Measurements from ENCODE around the gene ASCL3.
"Not testable (repeated sequence)": the region's sequence is repeated elsewhere in the genome, so short reads cannot be mapped to it uniquely, and the experiment has no call there.

Gene ASCL3

DNA sequence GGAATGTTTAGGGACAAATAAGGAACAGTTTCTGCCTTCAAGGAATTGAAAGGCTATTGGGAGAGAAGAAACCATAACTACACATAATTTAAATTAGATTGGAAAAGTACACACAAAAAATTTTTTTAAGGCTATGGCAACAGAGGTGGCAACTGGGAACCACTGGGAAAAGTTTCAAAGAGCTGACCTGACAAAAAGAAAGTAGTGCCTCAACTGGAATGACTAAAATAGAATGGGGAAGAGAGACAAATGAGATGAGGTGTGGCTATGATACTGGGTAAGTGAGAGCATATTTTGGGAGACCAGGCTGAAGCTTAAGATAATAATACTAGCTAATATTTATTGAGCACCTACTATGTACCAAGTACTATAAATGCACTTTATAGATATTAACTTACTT is 34.7 kb downstream of the ASCL3 start:
- DNase-seq: no peak

DNA sequence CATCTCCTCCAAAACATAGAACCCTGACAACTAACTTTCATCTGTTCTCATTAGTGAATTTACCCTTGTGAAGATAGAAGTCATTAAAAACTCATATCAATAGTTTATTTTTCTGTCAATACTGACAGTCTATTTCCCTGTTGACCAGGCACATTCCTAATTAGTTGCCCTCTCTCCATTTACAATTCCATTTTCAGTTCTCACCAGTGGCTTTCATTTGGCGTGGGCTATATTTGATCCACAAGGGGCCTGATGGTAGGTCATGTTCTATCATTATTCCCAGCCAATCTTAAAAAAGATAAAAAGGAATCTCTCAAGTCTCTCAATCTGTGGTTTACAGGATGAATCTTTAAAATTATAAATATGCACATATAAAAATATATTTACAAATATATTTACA is 35.7 kb downstream of the ASCL3 start:
- DNase-seq: no peak

DNA sequence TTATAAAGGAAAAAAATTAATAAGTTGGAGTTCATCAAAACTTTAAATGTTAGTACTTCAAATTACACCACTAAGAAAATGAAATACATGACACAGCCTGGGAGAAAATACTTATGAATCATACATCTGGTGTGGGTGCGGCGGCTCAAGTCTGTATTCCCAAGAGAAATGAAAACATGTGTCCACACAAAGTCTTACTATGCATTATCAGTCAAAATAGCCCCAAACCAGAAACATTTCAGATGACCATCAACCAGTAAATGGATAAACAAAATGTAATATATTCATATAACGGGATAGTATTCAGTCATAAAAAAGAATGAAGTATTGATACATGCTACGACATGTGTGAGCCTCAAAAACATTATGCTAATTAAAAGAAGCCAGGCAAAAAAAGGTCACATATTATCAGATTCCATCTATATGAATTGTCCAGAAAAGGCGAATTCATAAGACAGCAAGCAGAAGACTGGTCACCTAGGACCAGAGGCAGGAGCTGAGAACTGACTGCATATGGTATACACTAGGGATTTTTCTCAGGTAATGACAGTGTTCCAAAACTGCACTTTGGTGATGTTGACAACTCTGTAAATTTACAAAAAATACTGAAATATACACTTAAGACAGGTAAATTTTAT is 37.2 kb downstream of the ASCL3 start:
- DNase-seq: no peak

DNA sequence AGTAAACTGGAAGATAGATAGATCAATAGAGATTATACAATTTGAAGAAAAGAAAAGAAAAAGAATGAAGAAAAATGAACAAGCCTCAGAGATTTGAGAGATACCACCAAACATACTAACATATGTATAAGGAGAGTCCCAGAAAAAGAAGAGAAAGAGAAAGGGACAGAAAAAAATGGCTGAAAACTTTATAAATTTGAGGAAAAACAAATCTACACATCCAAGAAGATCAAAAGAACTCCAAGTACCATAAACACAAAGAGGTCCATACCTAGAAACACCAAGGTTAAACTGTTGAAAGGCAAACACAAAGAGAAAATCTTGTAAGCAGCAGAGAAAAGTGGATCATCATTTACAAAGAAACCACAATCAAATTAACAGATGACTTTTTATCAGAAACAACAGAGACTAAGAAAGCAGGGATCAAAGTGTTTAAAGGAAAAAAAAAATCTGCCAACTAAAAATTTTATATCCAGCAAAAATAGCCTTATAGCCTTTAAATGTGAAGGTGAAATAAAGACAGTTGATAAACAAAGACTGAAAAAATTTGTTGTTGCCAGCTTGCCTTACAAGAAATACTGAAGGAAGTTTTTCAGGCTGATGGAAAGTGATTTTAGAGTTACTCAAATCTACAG is 43.6 kb downstream of the ASCL3 start:
- no peak for DNase-seq

DNA sequence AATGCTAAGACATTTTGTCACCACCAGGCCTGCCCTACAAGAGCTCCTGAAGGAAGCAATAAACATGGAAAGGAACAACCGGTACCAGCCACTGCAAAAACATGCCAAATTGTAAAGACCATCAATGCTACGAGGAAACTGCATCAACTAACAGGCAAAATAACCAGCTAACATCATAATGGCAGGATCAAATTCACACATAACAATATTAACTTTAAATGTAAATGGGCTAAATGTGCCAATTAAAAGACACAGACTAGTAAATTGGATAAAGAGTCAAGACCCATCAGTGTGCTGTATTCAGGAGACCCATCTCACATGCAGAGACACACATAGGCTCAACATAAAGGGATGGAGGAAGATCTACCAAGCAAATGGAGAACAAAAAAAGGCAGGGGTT is 51.6 kb downstream of the ASCL3 start:
- not testable (repeated sequence) for DNase-seq

All from bone marrow (tissue), 2 donors.